ENCODE results near the gene UBAC2. TPM values are rescaled to one million over a fixed set of nuclear protein-coding genes. Genes with fewer than 3 reads are reported as not detected.

Gene UBAC2
- total and polyA plus RNA-seq, 4 donors, result 32.9 to 42.3 (median 35.3) TPM

DNA sequence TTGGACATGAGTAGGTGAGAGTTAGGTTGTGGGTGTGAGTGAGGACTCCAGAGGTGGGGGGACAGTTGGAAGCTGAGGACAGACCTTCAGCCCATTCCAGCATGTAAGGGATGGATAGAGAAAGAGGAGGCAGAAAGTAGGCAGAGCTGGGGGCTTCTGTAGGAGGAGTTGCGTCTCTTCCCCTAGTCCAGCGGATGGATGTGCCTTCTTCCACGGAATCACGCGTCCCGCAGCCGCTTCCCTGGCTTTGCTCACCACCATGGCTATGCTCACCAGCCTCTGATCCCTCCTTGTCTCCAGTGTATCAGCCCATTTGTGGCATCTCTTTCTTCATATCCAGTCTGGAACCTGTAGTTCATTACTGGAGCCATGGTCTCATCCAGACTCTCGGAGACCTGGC, 5.6 kb downstream of the UBAC2 start:
- Histone ChIP-seq H3K4me1 (ENCODE audit: control insufficient read depth in 4 of 4, insufficient read depth in 4 of 4, low read length in 3 of 4) (peaks cover 0 to 22% (median 14%) of the 10 kb centered on the region in 4 donors), H3K36me3 (ENCODE audit: control insufficient read depth in 4 of 4, insufficient read depth in 3 of 4, low read depth in 1 of 4, low read length in 3 of 4) (peaks cover 0 to 7% (median 3%) of the 10 kb centered on the region in 4 donors), H3K4me3 (ENCODE audit: low read depth in 1 of 3, low read length in 3 of 3) (no peak overlapping the region), H3K9me3 (ENCODE audit: control insufficient read depth in 4 of 4, low read length in 3 of 4) (no peaks in the 10 kb centered on the region), H3K9ac (ENCODE audit: low read depth in 1 of 2, low read length in 2 of 2) (no peak overlapping the region), H3K27ac (ENCODE audit: low read depth in 1 of 2, low read length in 2 of 2) (no peak overlapping the region), H3K27me3 (ENCODE audit: control insufficient read depth in 4 of 4, insufficient read depth in 4 of 4, low read length in 3 of 4) (no peaks in the 10 kb centered on the region)
- no peak for DNase-seq (ENCODE audit: low spot score)
- TF ChIP-seq JUND (IDR thresholded peaks at IDR 0.05) (no peak), REST (IDR thresholded peaks at IDR 0.05) (no peak), HNF4A (conservative IDR thresholded peaks at IDR 0.05) (no peak), TAF1 (conservative IDR thresholded peaks at IDR 0.05) (no peak), ATF3 (IDR thresholded peaks at IDR 0.05) (no peak), NR2F2 (IDR thresholded peaks at IDR 0.05) (no peak), RXRA (IDR thresholded peaks at IDR 0.05) (no peak), ZBTB33 (IDR thresholded peaks at IDR 0.05) (no peak), EGR1 (IDR thresholded peaks at IDR 0.05; ENCODE audit: low read depth in 2 of 2) (no peak), CTCF (IDR thresholded peaks at IDR 0.05; ENCODE audit: low read depth, low read length, missing input control) (no peak), FOXA1 (IDR thresholded peaks at IDR 0.05) (no peak), SP1 (IDR thresholded peaks at IDR 0.05) (no peak), HNF4G (IDR thresholded peaks at IDR 0.05) (no peak), RAD21 (IDR thresholded peaks at IDR 0.05) (no peak), YY1 (IDR thresholded peaks at IDR 0.05) (no peak), FOXA2 (IDR thresholded peaks at IDR 0.05) (no peak), GABPA (IDR thresholded peaks at IDR 0.05 in 1 of 2, conservative IDR thresholded peaks at IDR 0.05 in 1 of 2) (no peak)
- TF ChIP-seq, protein P1, sequence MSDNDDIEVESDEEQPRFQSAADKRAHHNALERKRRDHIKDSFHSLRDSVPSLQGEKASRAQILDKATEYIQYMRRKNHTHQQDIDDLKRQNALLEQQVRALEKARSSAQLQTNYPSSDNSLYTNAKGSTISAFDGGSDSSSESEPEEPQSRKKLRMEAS (IDR thresholded peaks at IDR 0.05), result no peak
- 97% methylated on average over 8 of the region's 8 CpGs for WGBS
